GM12878 (cell line): ENCODE data around the gene KMT2E. TPM values are rescaled to one million over a fixed set of nuclear protein-coding genes. Genes with fewer than 3 reads are reported as not detected.

Experiments
- ATAC-seq: fragments of 200-7000 bp; cut with Tn5 transposase; 3 replicates; pipeline ENCODE4 v1.9.1; 2020; ENCODE audit warnings: mild to moderate bottlenecking, moderate library complexity
- BruUV-seq: library from RNA; stranded (reverse); fragments of 400-500 nt; replicated peaks from 2 replicates; lab custom pipeline; 2021; lab: Mats Ljungman, UMichigan
- CTCF ChIA-PET: fragments of 300-600 bp; sonication (Branson Sonifier 250); formaldehyde crosslinking; extraction: SDS; loops from one replicate; lab custom pipeline; 2021; ENCODE audit warnings: inconsistent platforms; lab: Yijun Ruan, JAX
- POLR2A ChIA-PET: fragments of 350-600 bp; formaldehyde crosslinking; extraction: SDS; loops from one replicate; lab custom pipeline; 2021; ENCODE audit warnings: inconsistent platforms; lab: Charles Lee
- RAD21 ChIA-PET: fragments of 300-600 bp; sonication (Branson Sonifier 250); formaldehyde crosslinking; loops from one replicate; lab custom pipeline; 2023; ENCODE audit warnings: antibody characterized with exemption; ENCODE audit not compliant: unreplicated experiment; lab: Charles Lee
- SMC1A ChIA-PET: fragments of 300-600 bp; sonication (Branson Sonifier 250); formaldehyde crosslinking; loops from one replicate; lab custom pipeline; 2023; ENCODE audit not compliant: unreplicated experiment, uncharacterized antibody; lab: Charles Lee
- DNase-seq: peaks from one replicate; pipeline ENCODE4 v3.0.0-alpha.2; 2011; ENCODE audit warnings: low read depth, low spot score
- FAIRE-seq: peaks from 3 replicates; lab custom pipeline; 2011; peaks lifted over from hg19 to GRCh38; lab: Jason Lieb, UNC
- H2AFZ ChIP-seq: 2 replicates; pipeline ENCODE4 v1.6.0; 2011; ENCODE audit warnings: low read depth, low read length, control low read depth; ENCODE audit not compliant: control insufficient read depth
- H3K27ac ChIP-seq: 2 replicates; pipeline ENCODE4 v1.5.1; 2011; ENCODE audit warnings: control low read depth; ENCODE audit not compliant: control insufficient read depth, insufficient read depth
- H3K27me3 ChIP-seq, 2 experiments: replicated peaks in 1 of 2; 2 replicates each; pipeline versions ENCODE4 v1.6.0 to v1.6.1; 2011; ENCODE audit warnings: low read length in 1 of 2; ENCODE audit not compliant: control insufficient read depth in 2 of 2, insufficient read depth in 2 of 2
- H3K36me3 ChIP-seq, 2 experiments: 2 replicates each; pipeline ENCODE4 v1.5.1; 2011; ENCODE audit warnings: low read length in 1 of 2; ENCODE audit not compliant: control insufficient read depth in 2 of 2, insufficient read depth in 2 of 2
- H3K4me1 ChIP-seq: 2 replicates; pipeline ENCODE4 v1.6.1; 2011; ENCODE audit warnings: mild to moderate bottlenecking, low read length, moderate library complexity, mixed read lengths; ENCODE audit not compliant: control insufficient read depth, insufficient read depth
- H3K4me2 ChIP-seq: 2 replicates; pipeline ENCODE4 v1.6.0; 2011; ENCODE audit warnings: control low read depth; ENCODE audit not compliant: control insufficient read depth, insufficient read depth
- H3K4me3 ChIP-seq: fragments of 200-600 bp; sonication (generic); 2 replicates; pipeline ENCODE4 v1.5.1; 2016
- H3K79me2 ChIP-seq: 2 replicates; pipeline ENCODE4 v1.6.0; 2011; ENCODE audit warnings: low read length; ENCODE audit not compliant: control insufficient read depth, insufficient read depth
- H3K9ac ChIP-seq: 2 replicates; pipeline ENCODE4 v1.8.0; 2011; ENCODE audit warnings: low read length, control low read depth, mixed read lengths; ENCODE audit not compliant: control insufficient read depth, insufficient read depth
- H3K9me3 ChIP-seq: replicated peaks from 3 replicates; pipeline ENCODE4 v1.5.1; 2011; ENCODE audit warnings: mild to moderate bottlenecking, low read length; ENCODE audit not compliant: control insufficient read depth, insufficient read depth
- H4K20me1 ChIP-seq: 2 replicates; pipeline ENCODE4 v1.6.0; 2011; ENCODE audit not compliant: control insufficient read depth, insufficient read depth
- ATF7 ChIP-seq: fragments of 450-650 bp; IDR thresholded peaks from 2 replicates; pipeline ENCODE4 v1.6.1; 2016; ENCODE audit warnings: low read depth, mild to moderate bottlenecking
- BCLAF1 ChIP-seq: fragments of 450-650 bp; IDR thresholded peaks from 2 replicates; pipeline ENCODE4 v1.6.1; 2017; ENCODE audit warnings: antibody characterized with exemption, mild to moderate bottlenecking, moderate library complexity
- CEBPZ ChIP-seq: fragments of 150-350 bp; IDR thresholded peaks from 2 replicates; pipeline ENCODE4 v1.6.1; 2016; ENCODE audit warnings: low read depth, low read length
- CREB1 ChIP-seq: IDR thresholded peaks from 2 replicates; pipeline ENCODE4 v1.6.1; 2012; ENCODE audit warnings: low read depth, mild to moderate bottlenecking, inconsistent platforms
- EZH2 ChIP-seq: IDR thresholded peaks from 2 replicates; pipeline ENCODE4 v1.6.1; 2012; ENCODE audit warnings: low read depth, mild to moderate bottlenecking, control low read depth, inconsistent platforms, low read length, borderline replicate concordance; ENCODE audit not compliant: control insufficient read depth
- NR2C2 ChIP-seq: IDR thresholded peaks from 2 replicates; pipeline ENCODE4 v1.6.1; 2011; ENCODE audit warnings: borderline replicate concordance, low read depth; ENCODE audit not compliant: control insufficient read depth, insufficient read length
- PAX5 ChIP-seq: IDR thresholded peaks from 2 replicates; pipeline ENCODE4 v1.6.1; 2011; ENCODE audit warnings: low read depth, low read length, borderline replicate concordance
- RFX5 ChIP-seq: IDR thresholded peaks from 2 replicates; pipeline ENCODE4 v1.6.1; 2011; ENCODE audit warnings: low read depth, low read length, improper control_type of control experiment
- SKIL ChIP-seq: fragments of 450-650 bp; IDR thresholded peaks from 2 replicates; pipeline ENCODE4 v1.6.1; 2017; ENCODE audit warnings: mild to moderate bottlenecking, low read depth, inconsistent platforms; ENCODE audit not compliant: poor library complexity, severe bottlenecking
- STAT3 ChIP-seq: IDR thresholded peaks from 2 replicates; pipeline ENCODE4 v1.6.1; 2011; ENCODE audit warnings: low read depth, low read length, improper control_type of control experiment
- YBX1 ChIP-seq: fragments of 450-650 bp; IDR thresholded peaks from 2 replicates; pipeline ENCODE4 v1.6.1; 2016; ENCODE audit warnings: antibody characterized with exemption
- WGBS: methylation state at CpG from one replicate; pipeline ENCODE4 v1.1.6; 2016; ENCODE audit warnings: low lambda C conversion rate; ENCODE audit not compliant: insufficient replicate concordance, insufficient coverage; ENCODE audit errors: missing lambda C conversion rate; 5-methylcytosine and 5-hydroxymethylcytosine counted together
- in situ Hi-C: fragments of 300-500 bp; cut with MboI; formaldehyde crosslinking; loops from 9 replicates; pipeline ENCODE4 v1.14.3; 2018; ENCODE audit warnings: mixed read lengths
- intact Hi-C: fragments of 100-400 bp; cut with micrococcal nuclease; formaldehyde crosslinking; loops from one replicate; pipeline ENCODE4 v1.14.2; 2022; ENCODE audit not compliant: unreplicated experiment
- polyA plus RNA-seq, 11 experiments: library from polyadenylated mRNA; depleted of rRNA in 4 of 11; unstranded in 6 of 11; stranded (reverse) in 5 of 11; fragments of >200 nt; fragmentation: Nextera tagmentation in 4 of 11; fragmentation: Illumina TruSeq in 1 of 11; extraction: Ambion mirVana in 4 of 11; extraction: Trizol in 1 of 11; gene quantifications; 1 replicate in 1 of 11; 2 replicates in 10 of 11; pipeline versions ENCODE4 v1.2.1 to v1.2.3, GENCODE V29; 2011 to 2016; ENCODE audit warnings: inconsistent platforms in 2 of 11, missing spikeins in 2 of 11, low read depth in 1 of 11
- total RNA-seq, 4 experiments: library from RNA; depleted of rRNA in 3 of 4; stranded (reverse); fragments of >200 nt in 3 of 4; fragmentation: Illumina TruSeq in 1 of 4; extraction: Trizol in 1 of 4; gene quantifications; 2 replicates each; pipeline versions ENCODE4 v1.2.1 to v1.2.3, GENCODE V29; 2013 to 2021

The KMT2E gene
- total and polyA plus RNA-seq, 10 of the 15 experiments (the other 5 are each of a cell fraction or from before 2014, with no cell fraction given): 13.2 to 68.1 (median 34.1) TPM

GRCh38 chr7:104964626-104965236, 49.3 kb upstream of the KMT2E start (continued):
- no peak for TF ChIP-seq CEBPZ

DNA sequence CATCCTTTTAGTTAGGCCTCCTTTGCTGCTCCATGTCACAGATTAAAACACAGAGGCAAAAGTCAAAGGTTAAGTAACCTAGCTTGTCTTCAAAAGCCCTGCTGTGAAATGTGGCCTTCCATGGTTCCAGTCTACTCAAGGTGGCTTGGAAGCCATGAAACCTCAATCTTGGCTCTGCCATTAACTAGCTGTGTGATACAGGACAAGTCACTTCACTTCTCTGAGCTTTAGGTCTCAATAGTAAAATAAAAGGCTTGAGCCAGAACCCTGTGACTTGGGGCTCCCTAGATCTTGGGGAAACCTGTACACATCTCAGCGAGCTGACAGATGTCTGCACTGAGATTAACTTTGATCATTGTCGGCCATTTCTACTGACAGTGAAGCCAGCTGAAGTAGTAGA, 48.0 kb upstream of the KMT2E start:
- ATAC-seq: no peak
- ChIA-PET POLR2A (interaction anchor here (0.9 to 1.2 kb wide), 2 partner anchors 9 to 15 kb away, joined by 3 read pairs; no protein-coding TSS in a partner anchor), SMC1A (interaction anchor here (1.0 to 1.7 kb wide), 6 partner anchors 8 to 41 kb away, joined by 3 to 5 read pairs (median 4); no protein-coding TSS in a partner anchor), CTCF (interaction anchor here (1.2 to 1.9 kb wide), 3 partner anchors 15 to 18 kb away, joined by 4 to 9 read pairs (median 5); no protein-coding TSS in a partner anchor), RAD21 (interaction anchor here (0.7 to 1.6 kb wide), 3 partner anchors 10 to 133 kb away, joined by 3 to 7 read pairs (median 4); no protein-coding TSS in a partner anchor)
- Histone ChIP-seq H3K9ac (no peak overlapping the region), H4K20me1 (no peaks in the 10 kb centered on the region), H3K36me3 (no peaks in the 10 kb centered on the region), H3K9me3 (peaks cover 8% of the 10 kb centered on the region; the same call in 1 of the 3 replicates), H3K4me2 (no peak overlapping the region), H3K4me3 (no peak overlapping the region), H3K27ac (no peak overlapping the region), H3K4me1 (peaks cover 10% of the 10 kb centered on the region; the same call in 1 of the 2 replicates), H3K27me3 (no peaks in the 10 kb centered on the region), H3K79me2 (no peaks in the 10 kb centered on the region), H2AFZ (no peak overlapping the region)
- DNase-seq: no peak
- in situ Hi-C loops (no loop called here), intact Hi-C loops (no loop called here)
- no TSS peak for BruUV-seq
- no peak for FAIRE-seq
- WGBS: 95% methylated on average over 2 of the region's 2 CpGs
- TF ChIP-seq CREB1 (no peak), STAT3 (no peak), ATF7 (no peak), NR2C2 (no peak), EZH2 (no peak), PAX5 (no peak), RFX5 (no peak), YBX1 (no peak), BCLAF1 (no peak), SKIL (no peak)
